Brain microvascular endothelial cell (primary cell): Measurements from ENCODE around the gene TMEM117.
A peak's percentile ranks its signal among the peaks of the same experiment; 100 is the strongest.
"Not testable (repeated sequence)": the region's sequence is repeated elsewhere in the genome, so short reads cannot be mapped to it uniquely, and the experiment has no call there.

Experiments used
- DNase-seq: peaks from one replicate; pipeline ENCODE4 v3.0.0-alpha.2; 2020
- H3K27ac ChIP-seq: fragments of 250-450 bp; sonication (Bioruptor Pico); 2 replicates; pipeline ENCODE4 v1.5.1; 2020; ENCODE audit warnings: mild to moderate bottlenecking, moderate library complexity
- H3K27me3 ChIP-seq: fragments of 250-450 bp; sonication (Bioruptor Pico); replicated peaks from 2 replicates; pipeline ENCODE4 v1.5.1; 2020; ENCODE audit warnings: mild to moderate bottlenecking
- H3K36me3 ChIP-seq: fragments of 250-450 bp; sonication (Bioruptor Pico); replicated peaks from 2 replicates; pipeline ENCODE4 v1.5.1; 2020; ENCODE audit warnings: mild to moderate bottlenecking
- H3K4me3 ChIP-seq: 2 replicates; pipeline ENCODE4 v1.5.1; 2011; ENCODE audit warnings: low read depth, mild to moderate bottlenecking, control low read depth, low read length, moderate library complexity
- in situ Hi-C: cut with HindIII; loops from 2 replicates; pipeline ENCODE4 v1.10.0; 2017; ENCODE audit warnings: low sequenced_read_pairs, low pct_ligation_motif_present
- TF ChIP-seq, protein P1 (sequence below): IDR thresholded peaks from 2 replicates; pipeline ENCODE4 v1.5.1; 2011; ENCODE audit warnings: low read depth, mild to moderate bottlenecking, moderate library complexity, low read length, control low read depth, inconsistent platforms; ENCODE audit errors: missing control alignments

Gene TMEM117

GRCh38 chr12:43842259-43842658 lies 6.4 kb downstream of the TMEM117 start:
- in situ Hi-C loops = no loop called here

DNA sequence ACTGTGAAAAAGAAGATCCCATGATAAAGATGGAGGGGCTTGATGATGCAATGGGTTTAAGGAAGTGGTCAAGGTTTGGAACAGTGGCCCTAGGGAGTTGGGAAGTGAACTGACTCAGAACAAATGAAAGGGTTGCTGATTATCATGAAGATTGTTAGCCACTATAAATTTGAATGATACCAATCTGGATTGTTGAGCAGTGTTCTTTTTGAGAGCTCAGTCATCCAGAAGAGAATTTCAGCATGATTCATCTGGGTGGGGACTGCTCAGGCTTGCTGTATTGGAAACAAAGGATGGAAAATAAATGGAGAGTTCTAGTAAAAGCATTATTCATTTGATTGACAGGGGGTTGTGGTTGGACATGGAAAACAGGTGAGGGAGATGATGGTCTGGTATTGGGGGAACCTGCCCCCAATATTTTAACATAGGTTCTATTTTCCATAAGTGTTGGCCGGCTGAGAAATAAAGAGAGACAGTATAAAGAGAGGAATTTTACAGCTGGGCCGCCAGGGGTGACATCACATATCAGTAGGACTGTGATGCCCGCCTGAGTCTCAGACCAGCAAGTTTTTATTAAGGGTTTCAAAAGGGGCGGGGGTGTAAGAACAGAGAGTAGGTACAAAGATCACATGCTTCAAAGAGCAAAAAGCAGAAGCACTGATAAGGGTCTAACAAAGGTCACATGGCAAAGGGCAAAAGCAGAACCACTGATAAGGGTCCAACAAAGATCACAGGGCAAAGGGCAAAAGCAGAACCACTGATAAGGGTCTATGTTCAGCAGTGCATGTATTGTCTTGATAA lies 11.7 kb downstream of the TMEM117 start:
- H3K36me3 ChIP-seq, in situ Hi-C loops, H3K27ac ChIP-seq, H3K4me3 ChIP-seq, H3K27me3 ChIP-seq: not testable (repeated sequence)
- DNase-seq = peak; percentile 34

More at GRCh38 chr12:43842259-43842658, 6.4 kb downstream of the TMEM117 start:
- Histone ChIP-seq H3K4me3 (no peak overlapping the region), H3K27ac (no peak overlapping the region), H3K36me3 (no peaks in the 10 kb centered on the region), H3K27me3 (no peaks in the 10 kb centered on the region)
- no peak for DNase-seq
- TF ChIP-seq, protein P1, sequence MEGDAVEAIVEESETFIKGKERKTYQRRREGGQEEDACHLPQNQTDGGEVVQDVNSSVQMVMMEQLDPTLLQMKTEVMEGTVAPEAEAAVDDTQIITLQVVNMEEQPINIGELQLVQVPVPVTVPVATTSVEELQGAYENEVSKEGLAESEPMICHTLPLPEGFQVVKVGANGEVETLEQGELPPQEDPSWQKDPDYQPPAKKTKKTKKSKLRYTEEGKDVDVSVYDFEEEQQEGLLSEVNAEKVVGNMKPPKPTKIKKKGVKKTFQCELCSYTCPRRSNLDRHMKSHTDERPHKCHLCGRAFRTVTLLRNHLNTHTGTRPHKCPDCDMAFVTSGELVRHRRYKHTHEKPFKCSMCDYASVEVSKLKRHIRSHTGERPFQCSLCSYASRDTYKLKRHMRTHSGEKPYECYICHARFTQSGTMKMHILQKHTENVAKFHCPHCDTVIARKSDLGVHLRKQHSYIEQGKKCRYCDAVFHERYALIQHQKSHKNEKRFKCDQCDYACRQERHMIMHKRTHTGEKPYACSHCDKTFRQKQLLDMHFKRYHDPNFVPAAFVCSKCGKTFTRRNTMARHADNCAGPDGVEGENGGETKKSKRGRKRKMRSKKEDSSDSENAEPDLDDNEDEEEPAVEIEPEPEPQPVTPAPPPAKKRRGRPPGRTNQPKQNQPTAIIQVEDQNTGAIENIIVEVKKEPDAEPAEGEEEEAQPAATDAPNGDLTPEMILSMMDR = no peak

DNA sequence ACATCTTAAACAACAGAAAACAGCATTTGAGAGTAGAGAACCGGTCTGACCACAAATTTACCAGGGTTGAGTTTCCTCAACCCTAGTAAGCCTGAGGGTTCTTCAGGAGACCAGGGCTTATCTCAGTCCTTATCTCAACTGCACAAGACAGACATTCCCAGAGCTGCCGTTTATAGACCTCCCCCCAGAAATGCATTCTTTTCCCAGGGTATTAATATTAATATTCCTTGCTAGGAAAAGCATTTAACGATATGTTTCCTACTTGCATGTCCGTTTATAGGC lies 12.3 kb downstream of the TMEM117 start:
- Histone ChIP-seq H3K27ac (no peak overlapping the region), H3K36me3 (no peaks in the 10 kb centered on the region), H3K4me3 (no peak overlapping the region), H3K27me3 (no peaks in the 10 kb centered on the region)
- TF ChIP-seq, protein P1 = no peak
- DNase-seq = no peak
- in situ Hi-C loops = no loop called here

- TF ChIP-seq, protein P1 = no peak
- H3K27me3 ChIP-seq = no peaks in the 10 kb centered on the region
- no peak for DNase-seq
- H3K36me3 ChIP-seq = no peaks in the 10 kb centered on the region
- H3K27ac ChIP-seq = no peak overlapping the region
- in situ Hi-C loops = no loop called here
- H3K4me3 ChIP-seq = no peak overlapping the region
Observed at GRCh38 chr12:43848786-43849185, 12.9 kb downstream of the TMEM117 start.

DNA sequence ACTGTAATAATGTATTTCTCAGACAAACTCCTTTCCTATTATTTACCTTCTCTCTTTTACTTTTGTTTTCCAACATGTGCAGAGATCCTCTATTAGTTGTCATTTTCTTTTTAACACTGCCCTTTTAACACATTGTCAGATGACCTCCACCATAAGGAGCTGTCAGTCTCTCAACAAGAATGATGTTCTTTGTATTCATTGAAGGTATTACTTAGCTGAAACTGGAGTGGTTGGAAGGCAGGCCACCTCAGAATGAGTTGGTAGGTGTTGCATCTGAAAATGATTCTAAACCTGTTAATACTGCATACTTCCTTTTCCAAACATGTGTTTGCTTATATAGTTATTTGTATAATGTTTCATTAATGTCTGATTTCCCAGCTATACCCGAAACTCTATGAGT lies 16.9 kb downstream of the TMEM117 start:
- Histone ChIP-seq H3K27me3 (no peaks in the 10 kb centered on the region), H3K27ac (no peak overlapping the region), H3K4me3 (no peak overlapping the region), H3K36me3 (no peaks in the 10 kb centered on the region)
- TF ChIP-seq, protein P1 = no peak
- in situ Hi-C loops = no loop called here
- no peak for DNase-seq

DNA sequence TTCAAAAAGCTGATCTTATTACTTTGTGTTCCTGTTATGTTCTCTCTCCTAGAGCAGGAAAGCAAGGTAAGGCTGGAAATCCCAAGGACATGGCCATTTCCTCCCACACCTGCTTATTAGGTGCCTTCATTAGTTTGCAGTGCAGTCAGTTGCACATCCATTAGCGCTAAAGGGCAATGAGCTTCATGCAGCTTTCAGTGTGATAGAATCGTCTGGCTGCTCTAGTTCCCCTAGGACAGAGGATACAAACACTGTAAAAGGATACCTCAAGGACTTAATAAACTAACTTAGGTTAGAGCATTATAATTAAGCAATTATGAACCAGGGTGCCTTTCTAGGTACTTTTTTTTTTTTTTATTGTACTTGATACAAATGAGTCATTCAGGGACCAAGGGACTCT lies 21.1 kb downstream of the TMEM117 start:
- in situ Hi-C loops = no loop called here
- DNase-seq = no peak
- Histone ChIP-seq H3K27me3 (no peaks in the 10 kb centered on the region), H3K27ac (no peak overlapping the region), H3K36me3 (no peaks in the 10 kb centered on the region), H3K4me3 (no peak overlapping the region)
- TF ChIP-seq, protein P1 = no peak
